Trophoblast cell (in vitro differentiated cells and primary cell): ENCODE data around the gene GIPC2.

Experiments
- DNase-seq, 2 donors: peaks; one replicate each; pipeline ENCODE4 v3.0.0-alpha.2; 2016
- H2AFZ ChIP-seq: 2 replicates; pipeline ENCODE4 v1.6.1; 2013; ENCODE audit warnings: low read length, moderate library complexity, mild to moderate bottlenecking; ENCODE audit not compliant: insufficient read depth, poor library complexity
- H2AK5ac ChIP-seq: 2 replicates; pipeline ENCODE4 v1.6.1; 2013; ENCODE audit warnings: mild to moderate bottlenecking, low read length
- H2BK120ac ChIP-seq: 2 replicates; pipeline ENCODE4 v1.6.1; 2013; ENCODE audit warnings: low read length, mild to moderate bottlenecking, moderate library complexity; ENCODE audit not compliant: insufficient read depth, poor library complexity
- H2BK12ac ChIP-seq: 2 replicates; pipeline ENCODE4 v1.6.1; 2013; ENCODE audit warnings: mild to moderate bottlenecking, low read length, moderate library complexity
- H2BK5ac ChIP-seq: 2 replicates; pipeline ENCODE4 v1.6.1; 2013; ENCODE audit warnings: low read length, low read depth, moderate library complexity, mild to moderate bottlenecking; ENCODE audit not compliant: poor library complexity
- H3K14ac ChIP-seq: 2 replicates; pipeline ENCODE4 v1.6.1; 2013; ENCODE audit warnings: mild to moderate bottlenecking, low read length
- H3K18ac ChIP-seq: 2 replicates; pipeline ENCODE4 v1.6.1; 2013; ENCODE audit warnings: mild to moderate bottlenecking, low read length
- H3K23ac ChIP-seq: 2 replicates; pipeline ENCODE4 v1.6.1; 2013; ENCODE audit warnings: low read length
- H3K27ac ChIP-seq: 2 replicates; pipeline ENCODE4 v1.5.1; 2013; ENCODE audit warnings: low read depth, mild to moderate bottlenecking, inconsistent platforms, low read length, moderate library complexity
- H3K27me3 ChIP-seq: 2 replicates; pipeline ENCODE4 v1.6.1; 2013; ENCODE audit warnings: inconsistent platforms, mild to moderate bottlenecking, low read length, moderate library complexity; ENCODE audit not compliant: insufficient read depth
- H3K36me3 ChIP-seq, 2 experiments: 1 replicate in 1 of 2; 2 replicates in 1 of 2; pipeline ENCODE4 v1.6.1; 2013; ENCODE audit warnings: low read length in 2 of 2, mild to moderate bottlenecking in 2 of 2, moderate library complexity in 1 of 2; ENCODE audit not compliant: insufficient read depth in 2 of 2, control insufficient read depth in 1 of 2
- H3K4ac ChIP-seq: 2 replicates; pipeline ENCODE4 v1.6.1; 2013; ENCODE audit warnings: low read depth, mild to moderate bottlenecking, low read length, moderate library complexity
- H3K4me1 ChIP-seq, 2 experiments: 1 replicate in 1 of 2; 2 replicates in 1 of 2; pipeline ENCODE4 v1.6.1; 2013; ENCODE audit warnings: low read length in 2 of 2, mild to moderate bottlenecking in 2 of 2, moderate library complexity in 1 of 2; ENCODE audit not compliant: insufficient read depth in 2 of 2, control insufficient read depth in 1 of 2
- H3K4me2 ChIP-seq: 2 replicates; pipeline ENCODE4 v1.6.1; 2013; ENCODE audit warnings: inconsistent platforms, mild to moderate bottlenecking, low read length, moderate library complexity
- H3K4me3 ChIP-seq: 2 replicates; pipeline ENCODE4 v1.5.1; 2013; ENCODE audit warnings: mild to moderate bottlenecking, low read depth, low read length, inconsistent platforms
- H3K79me1 ChIP-seq: one replicate; pipeline ENCODE4 v1.6.1; 2013; ENCODE audit warnings: low read length
- H3K79me2 ChIP-seq: 2 replicates; pipeline ENCODE4 v1.6.1; 2013; ENCODE audit warnings: low read length, mild to moderate bottlenecking; ENCODE audit not compliant: control insufficient read depth, insufficient read depth, poor library complexity
- H3K9ac ChIP-seq: 2 replicates; pipeline ENCODE4 v1.6.1; 2013; ENCODE audit warnings: mild to moderate bottlenecking, low read length
- H3K9me3 ChIP-seq: 2 replicates; pipeline ENCODE4 v1.6.1; 2013; ENCODE audit warnings: low read depth, mild to moderate bottlenecking, control low read depth, inconsistent platforms, low read length; ENCODE audit not compliant: insufficient read depth
- H4K12ac ChIP-seq: 2 replicates; pipeline ENCODE4 v1.6.1; 2013; ENCODE audit warnings: low read depth, mild to moderate bottlenecking, low read length, moderate library complexity
- H4K8ac ChIP-seq: 2 replicates; pipeline ENCODE4 v1.6.1; 2013; ENCODE audit warnings: low read depth, mild to moderate bottlenecking, low read length, moderate library complexity
- H4K91ac ChIP-seq: one replicate; pipeline ENCODE4 v1.6.1; 2013; ENCODE audit warnings: low read depth, mild to moderate bottlenecking, low read length, moderate library complexity
- WGBS: extraction: QIAGEN DNeasy Blood & Tissue Kit; methylation state at CpG from one replicate; pipeline ENCODE4 v1.1.7; 2013; ENCODE audit warnings: missing lambda C conversion rate; ENCODE audit not compliant: insufficient read length, insufficient coverage; ENCODE audit errors: extremely low coverage; 5-methylcytosine and 5-hydroxymethylcytosine counted together

GIPC2 gene

DNA sequence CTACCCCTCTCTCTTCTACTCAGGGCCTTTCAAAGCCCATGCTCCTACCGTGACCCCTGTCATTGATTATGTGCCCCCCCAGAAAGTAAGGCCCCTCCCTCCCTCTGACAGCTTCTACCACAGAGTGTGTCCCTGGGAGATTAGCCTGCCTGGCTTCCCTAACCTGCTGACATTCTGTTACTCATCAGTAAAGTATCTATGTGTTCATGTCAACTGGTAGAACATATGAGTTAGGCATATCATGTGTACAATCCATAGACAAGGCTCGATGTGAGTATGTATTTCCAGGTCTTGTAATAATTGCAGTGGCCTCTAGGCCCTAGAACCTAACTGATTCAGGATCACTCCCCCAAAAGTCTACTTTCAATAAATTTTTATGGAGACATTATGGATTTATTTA is 120.0 kb downstream of the GIPC2 start:
- Histone ChIP-seq H3K4me2 (no peak overlapping the region), H3K36me3 (no peaks in the 10 kb centered on the region), H4K12ac (no peak overlapping the region), H2BK12ac (no peak overlapping the region), H3K9me3 (no peaks in the 10 kb centered on the region), H3K27ac (no peak overlapping the region), H3K79me2 (no peaks in the 10 kb centered on the region), H3K4me3 (no peak overlapping the region), H3K23ac (no peak overlapping the region), H3K4me1 (no peaks in the 10 kb centered on the region), H3K14ac (no peak overlapping the region), H2AK5ac (no peak overlapping the region), H2BK5ac (no peak overlapping the region), H2BK120ac (no peak overlapping the region), H3K9ac (no peak overlapping the region), H3K18ac (no peak overlapping the region), H2AFZ (no peak overlapping the region), H3K4ac (no peak overlapping the region), H3K79me1 (no peaks in the 10 kb centered on the region), H4K8ac (no peak overlapping the region), H4K91ac (no peak overlapping the region), H3K27me3 (no peaks in the 10 kb centered on the region)
- no peak for DNase-seq
- no CpG with 5 or more reads among the region's 2 CpGs for WGBS

DNA sequence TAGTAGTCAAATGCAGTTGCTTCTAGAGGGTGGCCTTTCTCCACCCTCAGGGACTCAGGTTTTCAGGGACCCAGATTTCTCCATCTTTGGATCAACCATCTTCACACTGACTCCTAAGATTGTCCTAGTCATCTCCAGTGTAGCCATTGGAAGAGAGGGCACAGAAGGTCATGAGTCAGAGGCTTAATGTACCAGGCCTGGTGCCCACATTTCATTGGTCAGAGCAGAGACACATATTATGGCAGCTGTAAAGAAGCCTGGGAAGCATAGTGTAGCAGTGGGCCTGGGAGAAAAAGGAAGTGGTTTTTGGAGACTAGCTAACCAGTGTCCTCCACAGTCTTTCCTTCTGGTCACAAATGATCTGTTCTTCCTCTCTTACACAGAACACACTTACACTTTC is 122.5 kb downstream of the GIPC2 start:
- Histone ChIP-seq H3K9ac (no peak overlapping the region), H3K36me3 (no peaks in the 10 kb centered on the region), H2BK5ac (no peak overlapping the region), H4K12ac (no peak overlapping the region), H3K9me3 (no peaks in the 10 kb centered on the region), H3K4me3 (no peak overlapping the region), H3K18ac (no peak overlapping the region), H3K14ac (no peak overlapping the region), H2BK120ac (no peak overlapping the region), H3K23ac (no peak overlapping the region), H2AFZ (no peak overlapping the region), H3K4me2 (no peak overlapping the region), H3K4ac (no peak overlapping the region), H2AK5ac (no peak overlapping the region), H3K27ac (no peak overlapping the region), H2BK12ac (no peak overlapping the region), H3K4me1 (no peaks in the 10 kb centered on the region), H3K79me1 (no peaks in the 10 kb centered on the region), H3K27me3 (no peaks in the 10 kb centered on the region), H3K79me2 (no peaks in the 10 kb centered on the region), H4K8ac (no peak overlapping the region), H4K91ac (no peak overlapping the region)
- no peak for DNase-seq

DNA sequence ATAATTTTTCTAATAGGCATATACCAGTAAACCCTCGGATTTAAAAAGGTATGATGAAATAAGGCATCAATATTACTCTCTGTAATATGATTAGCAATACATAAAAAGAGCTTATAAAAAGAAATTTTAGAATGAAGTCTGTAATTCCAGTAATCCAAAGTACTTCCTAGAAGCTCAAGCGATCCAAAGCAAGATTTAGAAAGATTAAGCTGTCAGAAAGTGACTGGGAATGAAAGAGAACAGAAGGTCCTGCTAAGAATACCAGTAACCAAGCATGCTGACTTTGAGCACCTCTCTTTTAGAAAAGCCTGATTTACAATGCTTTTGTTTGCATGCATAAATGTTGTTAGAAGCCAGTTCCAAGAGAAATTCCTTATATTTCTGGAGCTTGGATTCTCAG is 125.1 kb downstream of the GIPC2 start:
- H4K91ac ChIP-seq, result no peak overlapping the region

DNA sequence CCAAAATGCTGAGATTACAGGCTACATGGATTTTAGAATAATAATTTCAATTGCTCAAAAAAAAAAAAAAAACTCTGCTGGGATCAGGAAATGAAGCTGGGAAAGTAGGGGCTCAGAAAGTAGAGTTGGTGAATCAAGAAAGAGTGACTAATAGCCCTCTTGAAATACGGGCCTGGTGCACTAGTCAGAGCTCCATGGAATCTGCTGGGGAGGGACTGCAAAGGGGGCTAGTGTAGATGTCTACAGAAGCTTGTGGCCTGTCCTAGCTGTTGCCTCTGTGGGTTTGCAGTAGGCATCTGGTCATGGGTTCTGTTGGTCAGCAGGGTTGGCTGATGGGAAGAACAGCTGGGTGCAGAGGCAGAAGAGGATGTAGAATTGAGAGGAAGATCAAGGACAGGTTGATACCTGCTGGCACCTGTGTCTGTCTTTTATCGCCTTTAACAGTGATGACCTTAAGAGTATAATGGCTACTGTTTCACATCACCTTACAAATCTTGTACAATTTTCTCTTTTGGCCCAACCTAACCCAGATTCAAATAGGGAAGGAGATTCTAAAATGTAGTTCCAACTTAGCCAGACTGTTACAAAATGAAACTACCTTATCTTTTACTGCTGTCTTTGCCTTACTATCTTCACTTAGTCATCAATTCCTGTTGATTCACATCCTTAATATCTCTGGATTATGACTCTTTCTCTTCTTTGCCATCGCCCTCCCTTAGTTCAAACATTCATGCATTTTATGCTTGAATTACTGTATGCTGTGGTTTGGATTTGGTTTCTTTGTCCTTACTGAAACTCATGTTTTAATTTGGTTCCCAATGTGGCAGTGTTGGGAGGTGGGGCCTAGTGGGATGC is 126.2 kb downstream of the GIPC2 start:
- Histone ChIP-seq H3K14ac (no peak overlapping the region), H3K27ac (no peak overlapping the region), H3K4me1 (no peaks in the 10 kb centered on the region), H3K79me1 (no peaks in the 10 kb centered on the region), H3K79me2 (no peaks in the 10 kb centered on the region), H3K9ac (no peak overlapping the region), H2BK12ac (no peak overlapping the region), H3K36me3 (no peaks in the 10 kb centered on the region), H2AFZ (no peak overlapping the region), H2AK5ac (no peak overlapping the region), H3K4ac (no peak overlapping the region), H4K91ac (no peak overlapping the region), H4K8ac (no peak overlapping the region), H3K4me2 (no peak overlapping the region), H4K12ac (no peak overlapping the region), H3K18ac (no peak overlapping the region), H3K9me3 (no peaks in the 10 kb centered on the region), H3K4me3 (no peak overlapping the region), H3K23ac (no peak overlapping the region), H2BK120ac (no peak overlapping the region), H3K27me3 (no peaks in the 10 kb centered on the region), H2BK5ac (no peak overlapping the region)
- no CpG with 5 or more reads among the region's 3 CpGs for WGBS
- DNase-seq, result no peak

More for the DNA sequence above, 125.1 kb downstream of the GIPC2 start:
- H3K4ac ChIP-seq, result no peak overlapping the region
- H3K36me3 ChIP-seq, result no peaks in the 10 kb centered on the region
- H3K79me1 ChIP-seq, result no peaks in the 10 kb centered on the region
- H3K4me2 ChIP-seq, result no peak overlapping the region
- H2AFZ ChIP-seq, result no peak overlapping the region
- H2BK12ac ChIP-seq, result no peak overlapping the region
- no peak overlapping the region for H2BK120ac ChIP-seq
- no peaks in the 10 kb centered on the region for H3K4me1 ChIP-seq
- no peak for DNase-seq
- H3K23ac ChIP-seq, result no peak overlapping the region
- no peak overlapping the region for H2AK5ac ChIP-seq
- WGBS, result no CpG with 5 or more reads among the region's 2 CpGs
- no peaks in the 10 kb centered on the region for H3K27me3 ChIP-seq
- H2BK5ac ChIP-seq, result no peak overlapping the region
- no peak overlapping the region for H4K12ac ChIP-seq
- H3K9me3 ChIP-seq, result no peaks in the 10 kb centered on the region
- no peaks in the 10 kb centered on the region for H3K79me2 ChIP-seq
- H3K14ac ChIP-seq, result no peak overlapping the region
- H3K4me3 ChIP-seq, result no peak overlapping the region
- H3K18ac ChIP-seq, result no peak overlapping the region
- H3K9ac ChIP-seq, result no peak overlapping the region
- no peak overlapping the region for H4K8ac ChIP-seq
- no peak overlapping the region for H3K27ac ChIP-seq
